Colonic mucosa (tissue), 4 donors: Measurements from ENCODE around the gene ADAMTS18. TPM values are rescaled to one million over a fixed set of nuclear protein-coding genes. Genes with fewer than 3 reads are reported as not detected.

ENCODE experiments used
- DNase-seq: peaks from one replicate; pipeline ENCODE4 v3.0.0-alpha.2; 2020
- H3K27ac ChIP-seq: fragments of 200-600 bp; one replicate; pipeline ENCODE4 v1.8.0; 2021
- H3K27me3 ChIP-seq: fragments of 200-600 bp; one replicate; pipeline ENCODE4 v1.8.0; 2021
- H3K36me3 ChIP-seq: fragments of 200-600 bp; one replicate; pipeline ENCODE4 v1.8.0; 2021
- H3K4me1 ChIP-seq: fragments of 200-600 bp; one replicate; pipeline ENCODE4 v1.8.0; 2021; ENCODE audit warnings: mild to moderate bottlenecking
- H3K4me3 ChIP-seq: fragments of 200-600 bp; one replicate; pipeline ENCODE4 v1.8.0; 2021
- H3K9ac ChIP-seq, 2 donors: one replicate each; pipeline ENCODE4 v1.7.0; 2013; ENCODE audit warnings: control low read depth in 2 of 2, low read depth in 2 of 2, low read length in 2 of 2
- H3K9me3 ChIP-seq: fragments of 200-600 bp; one replicate; pipeline ENCODE4 v1.8.0; 2021
- CTCF ChIP-seq: fragments of 200-600 bp; IDR thresholded peaks from one replicate; pipeline ENCODE4 v1.8.0; 2022; ENCODE audit warnings: antibody characterized with exemption, mild to moderate bottlenecking
- intact Hi-C: fragments of 100-400 bp; cut with DNase I; formaldehyde crosslinking; loops from one replicate; pipeline ENCODE4 v1.14.1; 2022
- total RNA-seq, 2 donors: library from RNA; stranded (reverse); fragmentation: NEBNext Ultra II Directional in 1 of 2; extraction: Animal tissue kit (Norgen Biotek cat#: 25700) in 1 of 2; gene quantifications; one replicate each; pipeline ENCODE4 v1.2.1, GENCODE V29; 2021
- donor health status: healthy.
- donor health status: DM: no; HTN: no; CAD: no.
- donor health status: DM: no; HTN: no; CAD: no.

Gene ADAMTS18
- total RNA-seq, 2 donors from 2014 or later = 0.05 to 0.29 TPM

- no peaks in the 10 kb centered on the region for H3K9me3 ChIP-seq
- H3K4me1 ChIP-seq = no peaks in the 10 kb centered on the region
- H3K36me3 ChIP-seq = no peaks in the 10 kb centered on the region
- no peak for DNase-seq
- TF ChIP-seq CTCF = no peak
- no peak overlapping the region for H3K4me3 ChIP-seq
- H3K27me3 ChIP-seq = peaks cover 6% of the 10 kb centered on the region
- no peak overlapping the region for H3K9ac ChIP-seq
- no peak overlapping the region for H3K27ac ChIP-seq
- intact Hi-C loops = no loop called here
Measured at GRCh38 chr16:77308163-77308561, 126.7 kb downstream of the ADAMTS18 start.

GRCh38 chr16:77307426-77308162, 127.2 kb downstream of the ADAMTS18 start:
- TF ChIP-seq CTCF = no peak
- no peak overlapping the region for H3K4me3 ChIP-seq
- DNase-seq = no peak
- H3K27ac ChIP-seq = no peak overlapping the region
- no peaks in the 10 kb centered on the region for H3K4me1 ChIP-seq
- intact Hi-C loops = no loop called here
- no peaks in the 10 kb centered on the region for H3K9me3 ChIP-seq
- H3K36me3 ChIP-seq = no peaks in the 10 kb centered on the region
- H3K9ac ChIP-seq = no peak overlapping the region
- peaks cover 6% of the 10 kb centered on the region for H3K27me3 ChIP-seq

GRCh38 chr16:77306075-77306474, 128.8 kb downstream of the ADAMTS18 start:
- Histone ChIP-seq H3K9ac (no peak overlapping the region), H3K27ac (no peak overlapping the region), H3K27me3 (peaks cover 6% of the 10 kb centered on the region), H3K36me3 (no peaks in the 10 kb centered on the region), H3K9me3 (no peaks in the 10 kb centered on the region), H3K4me3 (no peak overlapping the region), H3K4me1 (no peaks in the 10 kb centered on the region)
- DNase-seq = no peak
- intact Hi-C loops = no loop called here
- TF ChIP-seq CTCF = no peak

- DNase-seq = no peak
- Histone ChIP-seq H3K27me3 (peaks cover 6% of the 10 kb centered on the region), H3K27ac (no peak overlapping the region), H3K9me3 (no peaks in the 10 kb centered on the region), H3K4me3 (no peak overlapping the region), H3K9ac (no peak overlapping the region), H3K4me1 (no peaks in the 10 kb centered on the region), H3K36me3 (no peaks in the 10 kb centered on the region)
- intact Hi-C loops = no loop called here
- no peak for TF ChIP-seq CTCF
Measured at GRCh38 chr16:77304877-77305276, 130.0 kb downstream of the ADAMTS18 start.

GRCh38 chr16:77304134-77304533, 130.7 kb downstream of the ADAMTS18 start:
- intact Hi-C loops = no loop called here
- Histone ChIP-seq H3K4me1 (no peaks in the 10 kb centered on the region), H3K9ac (no peak overlapping the region), H3K36me3 (no peaks in the 10 kb centered on the region), H3K4me3 (no peak overlapping the region), H3K27ac (no peak overlapping the region), H3K27me3 (peaks cover 6% of the 10 kb centered on the region), H3K9me3 (no peaks in the 10 kb centered on the region)
- TF ChIP-seq CTCF = no peak
- DNase-seq = no peak
